HepG2 (cell line): ENCODE results near the gene NPVF. TPM values are rescaled to one million over a fixed set of nuclear protein-coding genes. Genes with fewer than 3 reads are reported as not detected.

Experiments
- CEBPZ ChIP-seq: IDR thresholded peaks from 2 replicates; pipeline ENCODE4 v1.6.1; 2012; ENCODE audit warnings: low read length, improper control_type of control experiment
- FOXA1 ChIP-seq, 2 experiments: fragments of 450-650 bp in 1 of 2; sonication (generic) in 1 of 2; formaldehyde crosslinking in 1 of 2; IDR thresholded peaks; 2 replicates each; pipeline versions ENCODE4 v1.4.0 to v1.6.1; 2016 to 2020; ENCODE audit warnings: missing genetic modification reagents in 1 of 2
- HDAC1 ChIP-seq: sonication (generic); formaldehyde crosslinking; IDR thresholded peaks from 2 replicates; pipeline ENCODE4 v1.5.1; 2020; ENCODE audit warnings: mild to moderate bottlenecking, missing genetic modification reagents
- HMG20B ChIP-seq: conservative IDR thresholded peaks from 2 replicates; pipeline ENCODE4 v1.6.1; 2016; ENCODE audit warnings: missing genetic modification reagents, missing compliant biosample characterization
- HOXA3 ChIP-seq: sonication (generic); formaldehyde crosslinking; IDR thresholded peaks from 2 replicates; pipeline ENCODE4 v1.5.0; 2020; ENCODE audit warnings: missing genetic modification reagents
- RXRA ChIP-seq: sonication (generic); formaldehyde crosslinking; IDR thresholded peaks from 2 replicates; pipeline ENCODE4 v1.5.1; 2020; ENCODE audit warnings: missing genetic modification reagents
- SIX1 ChIP-seq: sonication (generic); formaldehyde crosslinking; IDR thresholded peaks from 2 replicates; pipeline ENCODE4 v1.4.0; 2020; ENCODE audit warnings: missing genetic modification reagents, borderline replicate concordance
- SOX13 ChIP-seq, 3 experiments: fragments of 450-650 bp in 1 of 3; sonication (generic) in 1 of 3; formaldehyde crosslinking in 1 of 3; IDR thresholded peaks in 2 of 3; conservative IDR thresholded peaks in 1 of 3; 2 replicates each; pipeline versions ENCODE4 v1.5.0 to v1.6.1; 2016 to 2020; ENCODE audit warnings: antibody characterized with exemption in 1 of 3, mild to moderate bottlenecking in 1 of 3, missing compliant biosample characterization in 1 of 3, missing genetic modification reagents in 1 of 3, moderate library complexity in 1 of 3
- TRAFD1 ChIP-seq: sonication (generic); formaldehyde crosslinking; IDR thresholded peaks from 2 replicates; pipeline ENCODE4 v1.5.1; 2020; ENCODE audit warnings: missing genetic modification reagents, mild to moderate bottlenecking, borderline replicate concordance
- TRIM24 ChIP-seq: sonication (generic); formaldehyde crosslinking; IDR thresholded peaks from 2 replicates; pipeline ENCODE4 v1.8.0; 2022; ENCODE audit warnings: mild to moderate bottlenecking, missing genetic modification reagents
- ZNF24 ChIP-seq: fragments of 450-650 bp; IDR thresholded peaks from 2 replicates; pipeline ENCODE4 v1.6.1; 2017; ENCODE audit warnings: antibody characterized with exemption, mild to moderate bottlenecking
- ZNF414 ChIP-seq: sonication (generic); formaldehyde crosslinking; IDR thresholded peaks from 2 replicates; pipeline ENCODE4 v1.5.0; 2020; ENCODE audit warnings: missing genetic modification reagents
- ZNF468 ChIP-seq: sonication (generic); formaldehyde crosslinking; IDR thresholded peaks from 2 replicates; pipeline ENCODE4 v1.8.0; 2022; ENCODE audit warnings: mild to moderate bottlenecking, moderate library complexity, missing genetic modification reagents
- ZNF589 ChIP-seq: sonication (generic); formaldehyde crosslinking; conservative IDR thresholded peaks from 2 replicates; pipeline ENCODE4 v1.8.0; 2022; ENCODE audit warnings: mild to moderate bottlenecking, moderate library complexity, missing genetic modification reagents
- polyA plus RNA-seq, 8 experiments: library from polyadenylated mRNA; depleted of rRNA in 3 of 8; stranded (reverse) in 7 of 8; unstranded in 1 of 8; fragments of >200 nt; fragmentation: Illumina TruSeq in 4 of 8; extraction: Trizol in 4 of 8; gene quantifications; 2 replicates each; pipeline versions ENCODE4 v1.2.1 to v1.2.3, GENCODE V29; 2011 to 2016; ENCODE audit warnings: low read depth in 4 of 8, missing spikeins in 1 of 8, mixed read lengths in 1 of 8; ENCODE audit not compliant: insufficient read depth in 1 of 8
- total RNA-seq, 5 experiments: library from RNA; depleted of rRNA; stranded (reverse); fragments of >200 nt; fragmentation: Illumina TruSeq; extraction: Trizol; gene quantifications; 2 replicates each; pipeline ENCODE4 v1.2.3, GENCODE V29; 2016; ENCODE audit warnings: low read depth in 1 of 5
- TF ChIP-seq, protein P1 (sequence below): sonication (generic); formaldehyde crosslinking; IDR thresholded peaks from 2 replicates; pipeline ENCODE4 v1.4.0; 2020; ENCODE audit warnings: mild to moderate bottlenecking, missing genetic modification reagents
- TF ChIP-seq, protein P2 (sequence below): sonication (generic); formaldehyde crosslinking; IDR thresholded peaks from 2 replicates; pipeline ENCODE4 v1.4.0; 2020; ENCODE audit warnings: missing genetic modification reagents, mild to moderate bottlenecking, borderline replicate concordance

NPVF gene
- total and polyA plus RNA-seq, 2 of the 13 experiments (the other 11 are each of a cell fraction or from before 2014, with no cell fraction given) = not detected

DNA sequence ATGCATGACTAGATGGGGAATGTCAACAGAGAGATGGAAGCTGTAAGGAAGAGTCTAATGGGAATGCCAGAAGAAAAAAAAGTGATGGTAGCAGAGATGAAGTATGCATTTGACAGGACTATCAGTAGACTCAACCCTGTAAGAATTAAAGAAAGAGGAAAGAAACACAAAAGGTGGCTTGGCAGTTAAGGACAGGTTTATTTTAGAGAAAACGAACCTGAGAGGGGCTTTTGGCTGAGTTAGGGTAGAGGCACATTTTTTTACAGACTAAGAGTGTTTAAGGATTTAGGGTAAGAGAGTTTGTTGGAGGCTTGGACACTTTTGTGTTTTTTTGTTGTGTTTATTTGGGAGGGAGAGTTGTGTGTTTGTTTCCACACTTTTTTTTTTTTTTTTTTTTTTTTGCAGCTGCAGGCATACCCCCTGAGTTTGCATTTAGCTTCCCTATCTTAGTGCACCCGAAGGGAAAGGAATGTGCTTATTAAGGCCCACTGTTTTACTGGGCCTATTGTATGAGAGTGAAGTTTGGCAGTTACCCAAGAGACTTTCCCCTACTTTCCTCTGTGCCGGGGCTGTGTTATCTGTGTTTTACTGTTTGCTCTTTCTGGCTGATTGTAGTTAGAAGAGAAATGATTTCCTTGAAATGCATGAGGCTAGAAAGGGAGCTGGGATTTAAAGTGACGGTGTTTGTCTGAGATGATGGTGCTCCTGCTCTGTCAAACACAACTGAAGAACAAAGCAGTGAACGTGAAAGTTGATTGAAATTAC lies 32.0 kb downstream of the NPVF start (continued):
- no peak for TF ChIP-seq HMG20B (CRISPR knock-in tag)
- no peak for TF ChIP-seq CEBPZ
- no peak for TF ChIP-seq ZNF468 (CRISPR knock-in tag)
- no peak for TF ChIP-seq ZNF589 (CRISPR knock-in tag)
- no peak for TF ChIP-seq HOXA3 (CRISPR knock-in tag)
- TF ChIP-seq SIX1 = no peak
- no peak for TF ChIP-seq FOXA1 (IDR thresholded peaks at IDR 0.05)
- TF ChIP-seq FOXA1 (CRISPR knock-in tag; IDR thresholded peaks at IDR 0.05) = no peak
- no peak for TF ChIP-seq ZNF24
- TF ChIP-seq, protein P1, sequence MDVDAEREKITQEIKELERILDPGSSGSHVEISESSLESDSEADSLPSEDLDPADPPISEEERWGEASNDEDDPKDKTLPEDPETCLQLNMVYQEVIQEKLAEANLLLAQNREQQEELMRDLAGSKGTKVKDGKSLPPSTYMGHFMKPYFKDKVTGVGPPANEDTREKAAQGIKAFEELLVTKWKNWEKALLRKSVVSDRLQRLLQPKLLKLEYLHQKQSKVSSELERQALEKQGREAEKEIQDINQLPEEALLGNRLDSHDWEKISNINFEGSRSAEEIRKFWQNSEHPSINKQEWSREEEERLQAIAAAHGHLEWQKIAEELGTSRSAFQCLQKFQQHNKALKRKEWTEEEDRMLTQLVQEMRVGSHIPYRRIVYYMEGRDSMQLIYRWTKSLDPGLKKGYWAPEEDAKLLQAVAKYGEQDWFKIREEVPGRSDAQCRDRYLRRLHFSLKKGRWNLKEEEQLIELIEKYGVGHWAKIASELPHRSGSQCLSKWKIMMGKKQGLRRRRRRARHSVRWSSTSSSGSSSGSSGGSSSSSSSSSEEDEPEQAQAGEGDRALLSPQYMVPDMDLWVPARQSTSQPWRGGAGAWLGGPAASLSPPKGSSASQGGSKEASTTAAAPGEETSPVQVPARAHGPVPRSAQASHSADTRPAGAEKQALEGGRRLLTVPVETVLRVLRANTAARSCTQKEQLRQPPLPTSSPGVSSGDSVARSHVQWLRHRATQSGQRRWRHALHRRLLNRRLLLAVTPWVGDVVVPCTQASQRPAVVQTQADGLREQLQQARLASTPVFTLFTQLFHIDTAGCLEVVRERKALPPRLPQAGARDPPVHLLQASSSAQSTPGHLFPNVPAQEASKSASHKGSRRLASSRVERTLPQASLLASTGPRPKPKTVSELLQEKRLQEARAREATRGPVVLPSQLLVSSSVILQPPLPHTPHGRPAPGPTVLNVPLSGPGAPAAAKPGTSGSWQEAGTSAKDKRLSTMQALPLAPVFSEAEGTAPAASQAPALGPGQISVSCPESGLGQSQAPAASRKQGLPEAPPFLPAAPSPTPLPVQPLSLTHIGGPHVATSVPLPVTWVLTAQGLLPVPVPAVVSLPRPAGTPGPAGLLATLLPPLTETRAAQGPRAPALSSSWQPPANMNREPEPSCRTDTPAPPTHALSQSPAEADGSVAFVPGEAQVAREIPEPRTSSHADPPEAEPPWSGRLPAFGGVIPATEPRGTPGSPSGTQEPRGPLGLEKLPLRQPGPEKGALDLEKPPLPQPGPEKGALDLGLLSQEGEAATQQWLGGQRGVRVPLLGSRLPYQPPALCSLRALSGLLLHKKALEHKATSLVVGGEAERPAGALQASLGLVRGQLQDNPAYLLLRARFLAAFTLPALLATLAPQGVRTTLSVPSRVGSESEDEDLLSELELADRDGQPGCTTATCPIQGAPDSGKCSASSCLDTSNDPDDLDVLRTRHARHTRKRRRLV (CRISPR knock-in tag) = no peak
- TF ChIP-seq, protein P2, sequence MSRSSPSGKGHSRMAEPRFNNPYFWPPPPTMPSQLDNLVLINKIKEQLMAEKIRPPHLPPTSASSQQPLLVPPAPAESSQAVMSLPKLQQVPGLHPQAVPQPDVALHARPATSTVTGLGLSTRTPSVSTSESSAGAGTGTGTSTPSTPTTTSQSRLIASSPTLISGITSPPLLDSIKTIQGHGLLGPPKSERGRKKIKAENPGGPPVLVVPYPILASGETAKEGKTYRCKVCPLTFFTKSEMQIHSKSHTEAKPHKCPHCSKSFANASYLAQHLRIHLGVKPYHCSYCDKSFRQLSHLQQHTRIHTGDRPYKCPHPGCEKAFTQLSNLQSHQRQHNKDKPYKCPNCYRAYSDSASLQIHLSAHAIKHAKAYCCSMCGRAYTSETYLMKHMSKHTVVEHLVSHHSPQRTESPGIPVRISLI (CRISPR knock-in tag) = peak; percentile 54; the same call in 1 of the 2 replicates
- TF ChIP-seq TRAFD1 (CRISPR knock-in tag) = no peak
- TF ChIP-seq TRIM24 (CRISPR knock-in tag) = no peak
- TF ChIP-seq RXRA (CRISPR knock-in tag) = no peak
- TF ChIP-seq SOX13 (IDR thresholded peaks at IDR 0.05) = no peak
- peak in 1 of 2 experiments; percentile 81; a peak in 2 of 4 replicates for TF ChIP-seq SOX13 (CRISPR knock-in tag; conservative IDR thresholded peaks at IDR 0.05 in 1 of 2, IDR thresholded peaks at IDR 0.05 in 1 of 2)
- 0 out of 2 replicates have a peak, but pooled peaks have one; percentile 28 for TF ChIP-seq HDAC1 (CRISPR knock-in tag)
- TF ChIP-seq ZNF414 (CRISPR knock-in tag) = no peak
